Activated CD8-positive, alpha-beta T cell treated with anti-CD3 and anti-CD28 coated beads for 36 hours (primary cell): ENCODE results near the gene ADAMTS9. TPM values are rescaled to one million over a fixed set of nuclear protein-coding genes. Genes with fewer than 3 reads are reported as not detected.

Source experiments
- ATAC-seq: fragments of 200-7000 bp; cut with Tn5 transposase; one replicate; pipeline ENCODE4 v1.10.0; 2021; ENCODE audit warnings: mild to moderate bottlenecking, moderate library complexity
- CTCF ChIA-PET: fragments of 350-600 bp; sonication (Branson Sonifier 250); formaldehyde crosslinking; loops from one replicate; lab custom pipeline; 2021; ENCODE audit warnings: antibody characterized with exemption; lab: Charles Lee
- POLR2A ChIA-PET: fragments of 350-600 bp; sonication (Branson Sonifier 250); formaldehyde crosslinking; loops from one replicate; lab custom pipeline; 2021; ENCODE audit warnings: antibody characterized with exemption; lab: Charles Lee
- DNase-seq: peaks from one replicate; pipeline ENCODE4 v3.0.0-alpha.2; 2020
- H3K27ac Mint-ChIP-seq: one replicate; pipeline ENCODE4 v1.8.0; 2021; ENCODE audit warnings: mild to moderate bottlenecking, mixed read lengths
- H3K27me3 Mint-ChIP-seq: one replicate; pipeline ENCODE4 v1.8.0; 2021; ENCODE audit warnings: mixed read lengths
- H3K36me3 Mint-ChIP-seq: one replicate; pipeline ENCODE4 v1.8.0; 2021; ENCODE audit warnings: low read depth, mixed read lengths
- H3K4me1 Mint-ChIP-seq: one replicate; pipeline ENCODE4 v1.8.0; 2021; ENCODE audit warnings: low read depth, mixed read lengths
- H3K4me3 Mint-ChIP-seq: one replicate; pipeline ENCODE4 v1.8.0; 2021; ENCODE audit warnings: mild to moderate bottlenecking, moderate library complexity, mixed read lengths
- H3K9me3 Mint-ChIP-seq: one replicate; pipeline ENCODE4 v1.8.0; 2021; ENCODE audit warnings: mixed read lengths
- intact Hi-C: fragments of 100-400 bp; cut with micrococcal nuclease; formaldehyde crosslinking; loops from one replicate; pipeline ENCODE4 v1.10.0; 2022
- total RNA-seq, 2 experiments: library from RNA; stranded (reverse); gene quantifications; one replicate each; pipeline ENCODE4 v1.2.3, GENCODE V29; 2021
- TF ChIP-seq, protein P1 (sequence below): fragments of 200-600 bp; IDR thresholded peaks from one replicate; pipeline ENCODE4 v1.8.0; 2022; ENCODE audit warnings: antibody characterized with exemption, mild to moderate bottlenecking

Gene ADAMTS9
- total RNA-seq, 2 experiments from 2014 or later, result not detected

DNA sequence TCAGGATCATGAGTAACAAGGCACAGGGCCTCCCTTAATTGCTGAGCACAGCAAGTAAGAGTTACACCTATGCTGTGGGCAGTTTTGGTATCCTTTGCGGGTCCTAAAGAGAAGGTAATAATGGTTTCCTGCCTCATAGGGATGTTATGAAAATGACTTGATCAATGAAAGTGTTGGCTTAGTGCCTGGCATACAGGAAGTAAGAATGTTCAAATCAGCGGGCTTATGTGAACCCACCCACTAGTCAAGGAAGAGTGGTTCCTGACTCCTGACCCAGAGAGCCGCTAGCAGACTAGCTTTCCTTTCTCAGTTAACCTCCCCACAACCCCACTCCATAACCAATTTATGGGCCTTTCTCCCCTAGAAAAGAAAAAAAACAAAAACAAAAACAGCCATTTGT, 5.2 kb upstream of the ADAMTS9 start:
- CTCF ChIA-PET, result no interaction called here
- ATAC-seq (no peak), DNase-seq (no peak)
- TF ChIP-seq, protein P1, sequence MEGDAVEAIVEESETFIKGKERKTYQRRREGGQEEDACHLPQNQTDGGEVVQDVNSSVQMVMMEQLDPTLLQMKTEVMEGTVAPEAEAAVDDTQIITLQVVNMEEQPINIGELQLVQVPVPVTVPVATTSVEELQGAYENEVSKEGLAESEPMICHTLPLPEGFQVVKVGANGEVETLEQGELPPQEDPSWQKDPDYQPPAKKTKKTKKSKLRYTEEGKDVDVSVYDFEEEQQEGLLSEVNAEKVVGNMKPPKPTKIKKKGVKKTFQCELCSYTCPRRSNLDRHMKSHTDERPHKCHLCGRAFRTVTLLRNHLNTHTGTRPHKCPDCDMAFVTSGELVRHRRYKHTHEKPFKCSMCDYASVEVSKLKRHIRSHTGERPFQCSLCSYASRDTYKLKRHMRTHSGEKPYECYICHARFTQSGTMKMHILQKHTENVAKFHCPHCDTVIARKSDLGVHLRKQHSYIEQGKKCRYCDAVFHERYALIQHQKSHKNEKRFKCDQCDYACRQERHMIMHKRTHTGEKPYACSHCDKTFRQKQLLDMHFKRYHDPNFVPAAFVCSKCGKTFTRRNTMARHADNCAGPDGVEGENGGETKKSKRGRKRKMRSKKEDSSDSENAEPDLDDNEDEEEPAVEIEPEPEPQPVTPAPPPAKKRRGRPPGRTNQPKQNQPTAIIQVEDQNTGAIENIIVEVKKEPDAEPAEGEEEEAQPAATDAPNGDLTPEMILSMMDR, result no peak
- intact Hi-C loops, result no loop called here
- Mint-ChIP-seq H3K9me3 (no peaks in the 10 kb centered on the region), H3K36me3 (no peaks in the 10 kb centered on the region), H3K4me3 (no peak overlapping the region), H3K27ac (no peak overlapping the region), H3K27me3 (peaks cover 14% of the 10 kb centered on the region), H3K4me1 (peaks cover 3% of the 10 kb centered on the region)
- POLR2A ChIA-PET, result no interaction called here

DNA sequence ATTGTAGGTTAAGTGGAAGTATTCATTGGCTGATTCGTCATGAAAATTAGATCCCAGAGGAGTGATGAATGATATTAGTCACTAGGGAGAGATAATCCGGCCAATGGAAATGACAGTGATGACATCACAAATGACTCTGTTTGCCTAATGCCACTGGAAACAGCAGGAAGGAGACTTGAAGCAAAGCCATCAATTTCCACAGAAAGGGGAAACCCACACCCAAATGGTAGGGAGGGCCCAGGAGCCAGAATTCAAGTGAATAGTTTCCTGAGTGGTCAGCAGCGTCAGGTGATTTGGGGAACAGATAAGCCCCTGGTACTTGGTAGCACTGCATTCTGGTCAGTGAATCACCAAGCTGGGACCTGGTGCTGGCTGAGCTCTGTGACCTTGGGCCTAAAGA, 3.3 kb upstream of the ADAMTS9 start:
- Mint-ChIP-seq H3K4me1 (peaks cover 6% of the 10 kb centered on the region), H3K27ac (no peak overlapping the region), H3K9me3 (no peaks in the 10 kb centered on the region), H3K27me3 (peaks cover 25% of the 10 kb centered on the region), H3K4me3 (no peak overlapping the region), H3K36me3 (no peaks in the 10 kb centered on the region)
- POLR2A ChIA-PET, result no interaction called here
- DNase-seq, result no peak
- intact Hi-C loops, result no loop called here
- CTCF ChIA-PET, result no interaction called here
- no peak for ATAC-seq
- TF ChIP-seq, protein P1, result no peak

DNA sequence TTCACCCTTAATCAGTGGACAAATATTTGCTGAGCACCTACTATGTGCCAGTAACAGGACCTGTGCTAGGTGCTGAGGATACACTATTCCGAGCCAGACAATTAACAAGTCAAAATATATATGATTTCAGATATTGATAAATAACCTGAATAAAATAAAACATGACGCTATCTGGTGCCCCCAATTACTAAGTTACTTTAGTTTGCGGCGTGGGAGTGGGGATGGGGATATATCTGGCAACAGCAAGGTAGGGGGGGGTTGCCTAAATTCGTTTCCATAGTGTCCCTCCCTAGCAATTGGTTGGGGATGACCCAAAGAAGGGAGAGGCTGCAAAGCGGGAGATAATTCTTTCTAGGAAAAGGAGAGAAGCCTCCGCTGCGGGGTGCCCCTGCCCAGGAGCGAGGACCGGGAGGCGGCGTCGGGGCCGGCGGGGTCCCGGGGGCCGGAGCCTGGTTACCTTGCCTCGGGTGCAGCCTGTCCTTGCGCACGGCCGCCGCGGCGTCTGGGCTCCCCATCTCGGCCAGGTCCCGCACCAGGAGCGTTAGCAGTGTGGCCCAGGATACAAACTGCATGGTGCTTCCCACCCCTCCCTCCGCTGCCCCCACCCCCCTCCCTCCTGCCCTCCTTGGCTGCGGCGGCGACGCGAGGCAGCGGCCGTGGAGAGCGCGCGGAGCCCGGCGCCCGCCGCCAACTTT, 567 bp downstream of the ADAMTS9 start:
- H3K36me3 Mint-ChIP-seq, result no peaks in the 10 kb centered on the region
- DNase-seq (no peak), ATAC-seq (no peak)
- POLR2A ChIA-PET, result no interaction called here
- no peak overlapping the region for H3K4me3 Mint-ChIP-seq
- H3K9me3 Mint-ChIP-seq, result no peaks in the 10 kb centered on the region
- CTCF ChIA-PET, result no interaction called here
- intact Hi-C loops, result no loop called here
- no peak overlapping the region for H3K27ac Mint-ChIP-seq
- TF ChIP-seq, protein P1, result no peak
- H3K27me3 Mint-ChIP-seq, result peaks cover 44% of the 10 kb centered on the region
- H3K4me1 Mint-ChIP-seq, result peaks cover 6% of the 10 kb centered on the region

DNA sequence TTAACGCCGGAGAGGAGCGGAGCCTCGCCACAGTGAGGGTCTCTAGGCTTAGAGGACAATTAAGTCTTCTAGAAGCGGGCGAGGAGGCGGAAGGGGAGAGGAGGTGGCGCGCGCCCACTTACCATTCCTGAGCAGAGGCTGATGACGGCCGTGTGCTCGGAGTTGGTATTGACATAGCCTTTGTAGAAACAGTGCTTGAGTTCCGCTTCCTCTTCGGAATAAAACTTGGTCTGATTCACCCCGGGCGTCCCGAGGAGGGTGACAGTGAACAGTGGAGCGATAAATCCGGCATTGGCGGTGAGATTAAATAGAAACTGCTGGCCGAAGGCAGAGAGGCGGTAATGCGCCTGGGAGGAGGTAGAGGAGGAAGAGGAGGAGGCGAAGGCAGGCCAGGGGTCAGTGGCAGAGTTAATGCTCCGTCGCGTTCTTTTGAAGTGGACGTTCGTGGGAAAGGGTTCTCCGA, 1.3 kb downstream of the ADAMTS9 start:
- Mint-ChIP-seq H3K4me3 (no peak overlapping the region), H3K4me1 (peaks cover 6% of the 10 kb centered on the region), H3K9me3 (no peaks in the 10 kb centered on the region), H3K27me3 (peaks cover 44% of the 10 kb centered on the region), H3K36me3 (no peaks in the 10 kb centered on the region), H3K27ac (no peak overlapping the region)
- intact Hi-C loops, result no loop called here
- POLR2A ChIA-PET, result no interaction called here
- TF ChIP-seq, protein P1, result no peak
- CTCF ChIA-PET, result no interaction called here
- no peak for DNase-seq
- no peak for ATAC-seq

DNA sequence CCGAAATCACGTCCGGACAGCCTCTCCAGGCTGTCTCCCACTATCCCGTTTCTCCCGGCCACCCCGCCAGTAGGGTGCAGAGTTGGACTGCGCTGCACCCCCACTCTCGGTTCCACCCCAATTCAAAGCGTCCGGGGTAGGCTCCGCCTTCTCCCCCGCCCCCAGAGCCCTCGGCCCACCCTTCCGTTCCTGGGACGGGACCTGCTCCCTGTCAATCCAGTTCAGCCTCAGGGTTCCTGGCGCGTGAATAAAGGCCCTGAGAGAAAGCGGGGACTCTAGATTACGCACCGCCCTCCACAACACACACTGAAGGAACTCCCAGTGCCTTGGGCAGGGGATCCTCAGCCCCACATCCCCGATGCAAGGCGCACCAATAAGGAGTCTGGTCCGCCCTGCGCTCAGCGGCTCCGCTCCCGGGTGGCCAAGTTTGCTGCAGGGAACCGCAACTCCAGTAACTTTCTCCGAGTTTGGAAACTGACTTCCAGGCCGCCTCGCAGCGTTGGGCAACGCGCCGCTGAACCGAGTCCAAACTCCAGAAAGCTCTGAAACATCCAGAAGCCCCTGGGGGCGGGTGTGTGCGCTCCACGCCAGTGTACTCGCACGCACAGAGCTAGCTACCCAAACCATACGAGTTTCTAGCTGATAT, 1.9 kb downstream of the ADAMTS9 start:
- Mint-ChIP-seq H3K36me3 (no peaks in the 10 kb centered on the region), H3K4me1 (peaks cover 6% of the 10 kb centered on the region), H3K27me3 (peaks cover 44% of the 10 kb centered on the region), H3K4me3 (no peak overlapping the region), H3K9me3 (no peaks in the 10 kb centered on the region), H3K27ac (no peak overlapping the region)
- ATAC-seq, result no peak
- CTCF ChIA-PET, result no interaction called here
- no peak for DNase-seq
- POLR2A ChIA-PET, result no interaction called here
- TF ChIP-seq, protein P1, result no peak
- intact Hi-C loops, result no loop called here
